Measurements from ENCODE around the gene HSBP1. TPM values are rescaled to one million over a fixed set of nuclear protein-coding genes. Genes with fewer than 3 reads are reported as not detected.

The HSBP1 gene
- total and polyA plus RNA-seq, 2 of the 13 experiments (the other 11 are each of a cell fraction or from before 2014, with no cell fraction given) = 249 to 292 TPM

DNA sequence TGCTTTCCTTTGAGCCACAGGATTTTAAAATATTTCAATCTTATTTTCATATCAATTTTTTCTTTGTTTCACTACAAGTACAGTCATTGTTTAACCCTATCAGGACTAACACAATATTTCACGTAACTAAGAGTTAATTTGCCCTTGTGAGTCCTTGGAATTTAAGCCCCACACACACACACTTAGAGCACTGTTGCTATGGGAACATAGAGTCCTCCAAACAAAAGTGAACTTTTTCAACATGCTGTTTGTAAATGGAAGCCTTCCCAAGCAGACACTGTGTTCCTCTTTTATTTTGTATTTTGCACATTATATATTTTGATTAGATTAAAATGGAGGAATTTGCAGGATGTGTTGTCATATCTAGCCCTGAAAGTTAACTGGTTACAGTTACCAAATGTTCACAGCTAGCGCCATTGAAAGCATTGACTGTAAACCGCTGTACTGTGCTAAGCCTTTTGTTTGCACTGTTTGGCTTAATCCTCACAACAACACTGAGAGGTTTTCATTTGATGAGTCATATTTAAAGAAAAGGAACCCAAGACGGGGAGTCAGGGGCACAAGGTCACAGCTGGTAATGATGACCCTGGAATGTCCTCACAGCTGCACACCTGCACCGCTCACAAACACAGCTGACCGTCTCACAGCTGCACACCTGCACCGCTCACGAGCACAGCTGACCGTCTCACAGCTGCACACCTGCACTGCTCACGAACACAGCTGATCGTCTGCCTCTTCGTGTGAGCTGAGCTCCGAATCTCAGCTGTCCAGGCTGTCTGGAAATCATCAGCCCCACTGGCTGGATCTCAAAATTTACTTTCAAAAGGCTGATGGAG is 6.3 kb downstream of the HSBP1 start (continued):
- 0 out of 2 replicates have a peak, but pooled peaks have one; percentile 43 for TF ChIP-seq MYPOP (CRISPR knock-in tag; IDR thresholded peaks at IDR 0.05)
- peak; percentile 93 for TF ChIP-seq NR2F6 (IDR thresholded peaks at IDR 0.05)
- TF ChIP-seq NR2F6 (CRISPR knock-in tag; IDR thresholded peaks at IDR 0.05) = peak; percentile 95
- no peak for TF ChIP-seq CREB3 (CRISPR knock-in tag; IDR thresholded peaks at IDR 0.05)
- TF ChIP-seq DZIP1 (CRISPR knock-in tag; IDR thresholded peaks at IDR 0.05) = no peak
- TF ChIP-seq, protein P1, sequence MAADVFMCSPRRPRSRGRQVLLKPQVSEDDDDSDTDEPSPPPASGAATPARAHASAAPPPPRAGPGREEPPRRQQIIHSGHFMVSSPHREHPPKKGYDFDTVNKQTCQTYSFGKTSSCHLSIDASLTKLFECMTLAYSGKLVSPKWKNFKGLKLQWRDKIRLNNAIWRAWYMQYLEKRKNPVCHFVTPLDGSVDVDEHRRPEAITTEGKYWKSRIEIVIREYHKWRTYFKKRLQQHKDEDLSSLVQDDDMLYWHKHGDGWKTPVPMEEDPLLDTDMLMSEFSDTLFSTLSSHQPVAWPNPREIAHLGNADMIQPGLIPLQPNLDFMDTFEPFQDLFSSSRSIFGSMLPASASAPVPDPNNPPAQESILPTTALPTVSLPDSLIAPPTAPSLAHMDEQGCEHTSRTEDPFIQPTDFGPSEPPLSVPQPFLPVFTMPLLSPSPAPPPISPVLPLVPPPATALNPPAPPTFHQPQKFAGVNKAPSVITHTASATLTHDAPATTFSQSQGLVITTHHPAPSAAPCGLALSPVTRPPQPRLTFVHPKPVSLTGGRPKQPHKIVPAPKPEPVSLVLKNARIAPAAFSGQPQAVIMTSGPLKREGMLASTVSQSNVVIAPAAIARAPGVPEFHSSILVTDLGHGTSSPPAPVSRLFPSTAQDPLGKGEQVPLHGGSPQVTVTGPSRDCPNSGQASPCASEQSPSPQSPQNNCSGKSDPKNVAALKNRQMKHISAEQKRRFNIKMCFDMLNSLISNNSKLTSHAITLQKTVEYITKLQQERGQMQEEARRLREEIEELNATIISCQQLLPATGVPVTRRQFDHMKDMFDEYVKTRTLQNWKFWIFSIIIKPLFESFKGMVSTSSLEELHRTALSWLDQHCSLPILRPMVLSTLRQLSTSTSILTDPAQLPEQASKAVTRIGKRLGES (CRISPR knock-in tag; IDR thresholded peaks at IDR 0.05; ENCODE audit: borderline replicate concordance) = no peak
- TF ChIP-seq ZNF564 (CRISPR knock-in tag; IDR thresholded peaks at IDR 0.05) = no peak
- TF ChIP-seq ZNF280D (CRISPR knock-in tag; IDR thresholded peaks at IDR 0.05) = no peak
- TF ChIP-seq ZNF672 (CRISPR knock-in tag; IDR thresholded peaks at IDR 0.05) = no peak
- peak; percentile 35; the same call in 1 of the 2 replicates for TF ChIP-seq PHF8 (CRISPR knock-in tag; IDR thresholded peaks at IDR 0.05)
- no peak for TF ChIP-seq ZSCAN9 (CRISPR knock-in tag; IDR thresholded peaks at IDR 0.05; ENCODE audit: borderline replicate concordance)
